HTR-8/SVneo (cell line): ENCODE data around the gene PRKAR1B.

Experiments used
- DNase-seq: peaks from one replicate; pipeline ENCODE4 v3.0.0; 2011; ENCODE audit warnings: low spot score, mixed read lengths; ENCODE audit not compliant: insufficient read length
- FAIRE-seq: peaks from 2 replicates; lab custom pipeline; 2011; peaks lifted over from hg19 to GRCh38; lab: Jason Lieb, UNC

PRKAR1B gene

DNA sequence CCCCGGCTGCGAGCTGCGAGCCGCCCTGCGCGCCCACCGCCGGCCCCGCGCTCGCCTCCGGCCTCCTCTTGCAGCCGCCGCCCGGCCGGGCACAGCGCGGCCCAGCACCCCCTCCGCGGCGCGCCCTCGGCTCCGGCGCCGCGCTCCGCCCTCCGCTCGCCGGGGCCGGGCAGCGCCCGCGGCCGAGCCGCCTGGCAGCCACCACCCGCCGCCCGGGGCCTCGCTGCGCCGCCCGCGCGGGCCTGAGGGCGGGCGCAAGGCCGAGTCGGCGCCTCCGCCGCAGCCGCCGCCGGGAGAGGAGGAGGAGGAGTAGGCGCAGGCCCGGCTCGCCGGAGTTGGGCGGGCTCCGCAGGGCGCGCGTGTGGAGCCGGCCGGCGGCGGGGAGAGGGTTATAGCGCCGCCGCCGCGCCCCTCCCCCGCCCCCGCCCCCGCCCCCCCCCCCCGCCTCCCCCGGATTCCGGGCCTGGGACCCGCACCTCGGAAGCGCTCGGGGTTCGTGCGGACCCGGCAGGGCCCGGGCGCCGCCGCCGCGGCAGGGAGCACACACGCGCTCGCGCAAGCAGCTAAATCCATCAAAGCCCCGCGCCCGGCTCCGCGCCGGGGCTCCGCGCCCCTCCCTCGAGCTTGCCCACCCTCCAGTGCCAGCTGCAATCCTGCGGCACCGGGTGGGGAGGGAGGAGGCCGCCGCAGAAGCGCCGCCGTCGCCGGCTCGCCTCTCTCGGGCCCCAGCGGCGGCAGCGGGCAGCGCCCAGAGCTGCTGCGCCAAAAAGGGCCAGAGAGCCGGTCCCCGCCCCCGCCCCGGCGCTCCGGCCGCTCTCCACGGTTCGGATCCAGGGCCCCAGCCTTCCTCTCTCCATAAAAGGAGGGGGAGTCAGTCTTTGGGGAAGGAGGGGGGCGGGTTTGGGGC is 207.3 kb downstream of the PRKAR1B start, which contains the start of gene PDGFA:
PDGFA (minus strand) TSS at position 363 of the 907 bp plus-strand sequence. CDS start 845 bp downstream, outside the sequence.
- FAIRE-seq = peak; percentile 36
- DNase-seq = peak; percentile 63

GRCh38 chr7:518630-519483 is 208.2 kb downstream of the PRKAR1B start:
- FAIRE-seq (peak; percentile 90), DNase-seq (peak; percentile 79)

DNA sequence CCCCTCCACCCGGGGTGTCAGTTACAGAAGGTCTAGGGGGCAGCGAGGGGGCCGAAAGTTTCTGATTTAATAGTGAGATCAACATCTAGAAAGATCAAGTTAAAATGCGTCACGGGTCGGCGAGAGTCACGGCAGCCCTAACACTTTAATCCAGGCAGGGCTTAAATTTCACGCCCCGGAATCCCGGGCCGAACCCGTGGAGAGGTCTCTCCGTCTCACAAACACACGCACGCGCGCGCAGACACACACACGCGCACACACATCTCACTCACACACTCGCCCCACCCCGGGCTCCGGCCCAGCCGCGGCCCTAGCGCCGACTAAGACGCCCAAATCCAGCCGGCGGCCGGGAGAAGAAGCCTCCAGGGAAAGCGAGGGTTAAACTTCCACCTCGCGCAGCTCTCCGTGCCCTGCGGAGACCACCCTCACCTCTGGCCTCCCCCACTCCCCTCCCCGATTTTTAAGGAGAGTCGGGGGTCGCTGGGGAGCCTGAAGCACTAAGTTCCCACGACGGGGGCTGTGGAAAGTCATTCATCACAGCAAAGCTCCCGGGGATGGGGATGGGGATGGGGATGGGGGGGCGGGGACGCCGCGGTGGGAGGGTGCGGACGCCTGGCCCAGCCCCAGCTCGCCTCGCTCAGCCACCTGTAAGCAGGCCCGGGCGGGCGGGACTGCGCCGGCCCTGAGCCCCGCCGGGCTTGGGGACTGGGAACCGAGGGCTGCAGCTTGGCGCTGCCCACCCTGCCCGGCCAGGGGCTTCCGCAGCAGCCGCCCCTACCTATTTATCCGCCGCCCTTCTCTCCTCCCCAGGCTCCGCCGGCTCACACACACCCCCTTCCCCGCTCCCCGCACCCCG is 209.1 kb downstream of the PRKAR1B start:
- FAIRE-seq (peak; percentile 75), DNase-seq (no peak)

DNA sequence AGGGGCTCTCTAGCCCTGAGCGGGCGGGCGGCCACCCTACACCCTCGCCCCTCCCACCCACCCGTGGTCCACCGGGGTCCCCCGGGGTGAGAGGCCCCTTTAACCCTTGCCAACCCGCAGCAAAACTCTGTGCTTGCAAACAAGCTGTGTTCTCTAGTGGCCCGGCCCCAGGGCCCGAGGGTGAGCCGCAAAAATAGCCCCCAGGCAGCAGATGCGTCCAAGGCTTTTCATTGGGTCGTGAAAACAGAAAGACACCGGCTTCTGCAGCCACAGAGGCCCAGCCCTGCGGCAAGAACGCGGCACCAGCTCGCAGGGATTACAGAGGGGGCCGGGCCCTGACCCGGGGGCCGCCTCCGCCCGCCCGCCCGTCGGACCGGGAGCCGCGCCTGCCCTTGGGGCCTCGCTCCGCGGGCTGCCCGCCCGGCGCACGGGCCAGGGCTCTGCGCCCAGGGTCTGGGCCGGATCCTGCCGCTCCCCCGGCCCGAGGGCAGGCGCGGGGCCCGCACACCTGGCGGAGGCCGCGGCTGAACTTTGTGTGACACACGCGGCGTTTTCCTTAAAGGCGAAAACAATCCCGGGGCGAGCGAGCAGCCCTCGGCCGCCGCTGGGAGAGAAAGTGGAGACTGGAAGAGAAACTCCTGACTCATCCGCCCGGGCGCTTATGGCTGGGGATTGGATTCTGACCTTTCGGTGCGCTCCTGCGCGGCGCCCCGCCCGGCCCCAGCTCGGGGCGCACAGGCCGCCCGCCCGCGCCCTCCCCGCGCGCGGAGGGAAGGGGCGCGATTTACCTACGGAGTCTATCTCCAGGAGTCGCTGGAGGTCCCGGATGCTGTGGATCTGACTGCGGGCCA is 210.2 kb downstream of the PRKAR1B start:
- no peak for DNase-seq
- FAIRE-seq = no peak

DNA sequence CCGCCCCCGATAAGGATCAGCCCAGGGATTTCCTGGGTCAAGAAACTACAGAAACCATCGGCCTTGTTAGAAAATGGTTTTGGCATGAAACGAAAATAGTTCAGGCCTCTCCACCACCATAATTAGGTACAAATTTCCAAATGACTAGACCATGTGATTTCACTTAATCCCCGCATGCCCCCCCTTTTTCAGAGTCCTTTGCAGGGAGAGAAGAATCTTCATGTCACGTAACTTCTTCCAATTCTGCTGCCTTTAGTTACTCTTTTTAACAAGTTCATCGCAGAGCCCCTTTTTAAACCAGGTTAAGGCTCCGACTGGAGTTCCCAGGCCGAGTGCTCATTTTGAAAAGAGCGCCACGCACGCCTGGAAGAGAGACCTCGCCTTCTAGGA is 210.9 kb downstream of the PRKAR1B start:
- DNase-seq (no peak), FAIRE-seq (no peak)

- DNase-seq (no peak), FAIRE-seq (peak; percentile 13)
Observed at GRCh38 chr7:515628-516027, 211.5 kb downstream of the PRKAR1B start.

DNA sequence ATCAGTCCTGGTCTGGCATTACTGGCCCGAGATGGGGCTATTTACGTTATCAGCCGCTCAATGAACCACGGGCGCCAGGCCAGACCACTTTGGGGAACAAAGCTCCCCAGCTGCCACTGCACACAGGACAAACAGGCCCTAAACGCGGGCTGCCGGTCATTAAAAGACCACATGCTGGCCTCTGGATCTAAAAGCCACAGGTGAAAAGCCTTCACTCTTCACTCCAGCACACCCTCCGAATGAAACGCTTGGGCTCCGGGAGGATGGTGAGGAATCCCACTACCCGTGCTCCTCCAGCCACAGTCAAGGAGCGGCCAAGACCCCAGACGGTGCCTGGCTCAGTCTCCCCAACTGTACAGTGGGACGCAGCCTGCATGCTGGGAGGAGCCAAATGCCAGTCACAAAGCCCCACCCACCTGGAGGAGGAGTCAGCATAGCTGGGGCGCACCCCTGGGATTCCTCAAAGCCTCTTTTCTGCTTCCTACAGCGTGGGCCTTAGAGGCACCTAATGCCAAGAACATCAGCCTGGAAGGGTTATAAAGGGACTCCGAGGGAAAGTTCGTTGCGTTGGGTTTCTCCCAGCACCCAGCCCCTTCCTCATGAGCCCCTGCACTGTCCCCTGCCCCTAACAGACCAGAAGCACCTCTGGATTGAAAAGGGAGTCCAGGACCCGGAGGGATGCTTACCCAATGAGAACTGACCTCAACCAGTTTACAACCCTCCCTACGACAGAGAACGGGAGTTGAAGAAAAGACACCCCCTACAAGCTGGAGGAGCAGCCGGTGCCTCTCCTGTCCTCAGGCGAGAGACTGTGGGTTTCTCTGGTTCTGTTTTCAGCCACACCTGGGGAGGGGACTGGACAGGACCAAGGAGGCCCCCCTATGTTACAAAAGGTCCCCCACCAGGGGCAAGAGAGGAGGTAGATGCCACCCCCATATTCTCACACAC is 212.2 kb downstream of the PRKAR1B start:
- DNase-seq (no peak), FAIRE-seq (peak; percentile 33)

DNA sequence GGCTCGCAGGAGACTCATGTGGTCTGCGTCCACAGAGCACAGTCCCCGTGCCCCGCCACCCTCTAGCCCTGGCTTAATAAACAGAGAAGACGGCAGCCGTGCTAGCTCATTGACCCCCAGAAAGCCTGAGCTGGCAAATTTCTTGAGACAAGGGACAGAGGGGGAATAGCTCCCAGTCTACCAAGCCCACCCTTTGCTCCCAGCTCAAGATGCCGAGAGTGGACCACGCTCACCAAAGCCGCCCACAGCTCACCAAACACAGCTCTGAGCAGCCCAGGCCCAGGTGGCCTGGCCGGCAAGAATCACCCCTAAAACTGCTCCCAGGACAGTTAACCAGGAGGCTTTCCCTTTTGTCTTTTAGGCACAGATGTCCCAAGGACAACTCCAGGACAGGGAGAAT is 212.8 kb downstream of the PRKAR1B start:
- no peak for FAIRE-seq
- no peak for DNase-seq

- DNase-seq (no peak), FAIRE-seq (peak; percentile 44)
Observed at GRCh38 chr7:513521-514166, 213.4 kb downstream of the PRKAR1B start.

DNA sequence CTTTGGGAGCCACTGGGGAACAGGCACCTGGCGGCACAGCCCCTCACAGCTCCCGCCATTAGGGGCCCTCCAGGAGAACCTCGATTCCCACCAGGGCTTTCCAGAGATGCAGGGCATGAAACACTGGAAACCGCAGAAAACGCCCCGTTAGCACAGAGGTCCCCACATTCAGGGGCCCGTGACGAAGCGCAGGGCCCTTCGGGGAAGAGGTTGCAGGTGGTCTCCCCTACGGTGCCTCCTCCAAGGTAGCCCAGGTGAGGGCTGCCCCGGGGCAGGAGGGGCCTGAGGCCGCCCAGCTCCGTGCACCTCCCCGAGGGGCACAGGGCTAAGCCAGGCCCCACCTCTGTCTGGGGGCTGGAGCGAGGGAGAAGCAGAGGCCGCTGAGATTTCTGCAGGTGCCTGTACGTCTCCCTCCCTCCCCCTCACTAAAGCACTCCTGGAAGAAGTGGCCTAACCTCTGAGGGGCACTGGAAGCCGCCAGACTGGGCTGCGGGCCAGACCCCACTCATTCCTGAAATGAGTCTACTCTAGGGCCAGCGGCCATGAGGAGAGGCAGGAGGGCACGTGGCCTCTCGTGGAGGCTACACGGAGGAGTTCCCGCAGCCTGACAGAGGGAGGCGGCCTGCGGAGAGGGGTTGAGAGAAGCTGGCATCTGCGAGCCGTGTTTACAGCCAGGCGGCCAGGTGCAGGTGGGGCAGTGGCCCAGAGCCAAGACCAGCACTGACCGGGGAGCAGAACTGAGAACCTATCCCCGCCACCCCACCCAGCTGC is 214.4 kb downstream of the PRKAR1B start:
- FAIRE-seq (no peak), DNase-seq (no peak)

DNA sequence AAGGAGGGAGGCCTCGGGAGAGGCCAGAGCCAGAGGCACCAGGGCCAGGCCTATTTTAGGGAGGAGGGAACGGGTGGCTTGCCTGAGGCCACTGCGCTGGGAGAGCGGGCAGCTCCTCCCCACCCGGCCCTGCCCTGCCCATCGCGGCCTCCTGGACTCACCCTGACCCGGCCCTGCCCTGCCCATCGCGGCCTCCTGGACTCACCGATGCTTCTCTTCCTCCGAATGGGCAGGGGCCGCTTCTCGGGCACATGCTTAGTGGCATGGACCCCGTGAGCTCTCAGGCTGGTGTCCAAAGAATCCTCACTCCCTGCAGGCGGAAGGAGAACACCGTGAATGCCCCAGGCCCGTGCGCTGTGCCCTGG is 215.0 kb downstream of the PRKAR1B start:
- FAIRE-seq (no peak), DNase-seq (no peak)

GRCh38 chr7:511476-512145 is 215.5 kb downstream of the PRKAR1B start:
- FAIRE-seq (no peak), DNase-seq (no peak)

DNA sequence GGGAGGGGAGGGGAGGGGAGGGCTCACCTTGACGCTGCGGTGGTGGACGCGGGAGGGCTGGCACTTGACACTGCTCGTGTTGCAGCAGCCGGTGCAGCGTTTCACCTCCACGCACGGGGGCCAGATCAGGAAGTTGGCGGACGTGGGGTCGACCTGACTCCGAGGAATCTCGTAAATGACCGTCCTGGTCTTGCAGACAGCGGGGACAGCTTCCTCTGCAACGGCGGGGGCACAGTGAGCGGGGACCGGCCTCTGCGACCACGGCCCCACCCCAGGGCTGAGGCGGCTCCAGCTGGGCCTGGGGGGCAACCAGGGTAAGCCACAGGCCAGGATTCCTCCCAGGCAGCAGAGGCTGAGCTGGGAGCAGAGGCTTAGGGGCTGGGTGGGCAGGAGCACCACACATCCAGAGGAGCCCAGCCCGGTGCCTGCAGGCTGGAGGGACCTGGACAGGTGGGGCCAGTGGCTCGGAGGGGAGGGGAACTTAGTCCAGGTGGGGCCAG is 216.2 kb downstream of the PRKAR1B start:
- peak; percentile 9 for FAIRE-seq

DNA sequence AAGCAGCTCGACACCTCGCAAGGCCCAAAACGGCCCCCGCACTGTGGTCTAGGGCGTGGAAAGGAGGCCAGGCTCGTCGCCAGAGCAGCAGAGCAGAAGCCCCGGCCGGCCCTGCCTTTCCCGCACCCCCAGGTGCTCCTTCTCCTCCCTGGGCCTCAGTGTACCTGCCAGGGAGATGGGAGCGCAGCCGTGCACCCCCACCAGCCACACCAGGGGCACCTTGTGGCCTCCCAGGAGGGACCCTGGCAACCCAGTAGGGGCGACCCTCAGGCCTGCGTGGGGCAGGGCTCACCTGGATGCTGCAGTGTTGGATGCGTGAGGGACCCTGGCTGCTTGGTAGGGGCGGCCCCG is 217.0 kb downstream of the PRKAR1B start:
- no peak for DNase-seq

More for the DNA sequence above, 216.2 kb downstream of the PRKAR1B start:
- no peak for DNase-seq

DNA sequence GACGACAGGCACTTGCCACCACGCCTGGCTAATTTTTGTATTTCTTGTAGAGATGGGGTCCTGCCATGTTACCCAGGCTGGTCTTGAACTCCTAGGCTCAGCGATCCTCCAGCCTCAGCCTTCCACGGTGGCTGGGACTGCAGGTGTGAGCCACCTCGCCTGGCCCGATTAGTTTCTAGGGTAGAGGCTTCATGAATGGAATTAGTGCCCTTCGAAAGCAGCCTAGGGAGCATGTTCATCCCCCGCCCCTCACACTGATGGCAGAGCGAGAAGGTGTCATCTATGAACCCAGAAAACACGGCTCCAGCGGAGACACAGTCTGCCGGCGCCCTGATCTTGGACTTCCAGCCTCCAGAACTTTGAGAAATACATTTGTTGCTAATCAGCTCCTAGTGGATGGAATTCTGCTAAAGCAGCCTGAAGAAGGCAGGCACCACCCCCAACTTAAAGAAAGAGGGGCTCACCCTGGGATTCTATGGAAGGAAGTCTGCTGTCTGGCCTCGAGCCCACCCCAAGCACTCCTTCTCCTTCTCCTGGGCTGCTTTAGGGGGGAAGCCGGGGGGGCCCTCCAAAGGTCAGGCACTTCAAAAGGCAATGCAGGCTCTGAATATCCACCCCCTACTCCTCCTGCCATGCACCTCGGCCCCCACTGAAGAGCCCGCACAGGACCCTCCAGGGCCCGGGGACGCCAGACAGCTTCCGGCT is 217.5 kb downstream of the PRKAR1B start:
- DNase-seq (no peak), FAIRE-seq (no peak)

More for the DNA sequence above, 217.0 kb downstream of the PRKAR1B start:
- FAIRE-seq = no peak
